Endometrial microvascular endothelial cells (primary cell): ENCODE results near the gene CAMTA2. TPM values are rescaled to one million over a fixed set of nuclear protein-coding genes. Genes with fewer than 3 reads are reported as not detected.

Experiments
- in situ Hi-C: cut with HindIII; loops from 2 replicates; pipeline ENCODE4 v1.10.0; 2017; ENCODE audit warnings: low sequenced_read_pairs, low pct_unique_long_range_greater_than_20kb; ENCODE audit errors: inconsistent ontology term
- total RNA-seq: library from RNA; depleted of rRNA; stranded (reverse); fragments of >200 nt; gene quantifications from one replicate; pipeline ENCODE4 v1.2.3, GENCODE V29; 2015; ENCODE audit errors: inconsistent ontology term

The CAMTA2 gene
- total RNA-seq, 1 donor from 2014 or later: 17.6 TPM

DNA sequence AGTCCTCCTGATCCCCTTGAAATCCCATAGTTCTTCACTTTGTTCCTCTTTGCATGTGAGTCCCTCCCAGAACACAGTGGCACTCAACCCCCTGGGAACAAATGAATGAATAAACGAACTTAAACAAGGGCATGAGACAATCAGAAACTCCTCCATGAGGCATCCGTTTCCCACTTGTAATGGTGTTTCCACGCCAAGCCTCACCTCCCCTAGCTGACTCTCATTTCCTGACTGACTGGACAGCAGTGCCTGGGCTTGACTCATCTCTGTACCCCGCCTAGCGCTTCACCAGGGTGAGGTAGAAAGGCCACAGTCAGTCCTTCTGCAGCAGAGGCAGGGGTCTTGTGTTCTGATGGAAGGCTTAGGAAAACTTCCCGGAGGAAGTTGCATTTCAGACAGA lies 24.5 kb upstream of the CAMTA2 start:
- in situ Hi-C loops: no loop called here

DNA sequence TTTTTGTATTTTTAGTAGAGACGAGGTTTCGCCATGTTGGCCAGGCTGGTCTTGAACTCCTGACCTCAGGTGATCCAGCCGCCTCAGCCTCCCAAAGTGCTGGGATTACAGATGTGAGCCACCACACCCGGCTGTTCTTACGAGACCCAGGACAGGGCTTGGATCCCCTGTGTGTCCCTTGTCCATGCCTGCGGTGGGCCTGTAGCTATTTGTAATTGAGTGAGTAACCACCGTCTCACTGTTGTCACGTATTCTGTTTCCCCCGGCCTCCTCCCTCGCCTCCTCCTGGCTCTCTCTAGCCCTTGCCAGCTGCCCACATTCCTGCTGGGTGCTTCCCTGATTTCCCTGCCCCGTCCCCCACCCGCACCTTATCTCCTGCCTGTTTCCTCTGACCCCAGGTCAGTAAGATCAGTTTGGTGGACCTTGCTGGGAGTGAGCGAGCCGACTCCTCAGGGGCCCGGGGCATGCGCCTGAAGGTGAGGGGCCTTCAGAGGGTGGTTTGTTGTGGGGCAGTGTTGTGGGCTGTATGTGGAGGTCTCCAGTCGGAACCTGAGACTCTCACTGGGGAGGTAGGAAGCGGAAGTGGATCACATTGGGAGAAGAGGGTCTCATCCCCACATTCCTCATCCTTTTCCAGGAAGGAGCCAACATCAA lies 15.9 kb upstream of the CAMTA2 start:
- in situ Hi-C loops: no loop called here

DNA sequence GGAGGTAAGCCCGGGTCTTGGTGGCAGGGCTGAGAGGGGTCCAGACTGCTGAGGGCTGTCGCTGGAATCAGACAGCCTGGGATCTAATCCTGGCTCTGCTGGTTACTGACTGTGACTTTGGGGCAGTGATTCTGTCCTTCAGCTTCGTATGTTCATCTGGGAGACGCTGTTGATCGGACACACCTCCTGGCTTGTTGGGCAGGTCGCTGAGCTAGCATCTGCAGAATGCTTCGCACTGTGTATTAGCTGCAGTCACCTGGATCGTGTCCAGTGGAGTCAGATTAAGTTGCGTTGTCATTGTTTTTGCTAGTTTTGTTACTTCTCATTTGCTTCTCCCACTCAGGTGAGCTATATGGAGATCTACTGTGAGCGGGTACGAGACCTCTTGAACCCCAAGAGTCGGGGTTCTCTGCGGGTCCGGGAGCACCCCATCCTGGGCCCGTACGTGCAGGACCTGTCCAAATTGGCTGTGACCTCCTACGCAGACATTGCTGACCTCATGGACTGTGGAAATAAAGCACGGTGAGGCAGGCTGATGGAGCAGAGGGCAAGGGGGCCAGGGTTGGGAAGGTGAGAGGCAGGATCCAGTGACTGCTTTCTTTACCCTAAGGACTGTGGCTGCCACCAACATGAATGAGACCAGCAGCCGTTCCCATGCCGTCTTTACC lies 14.8 kb upstream of the CAMTA2 start:
- in situ Hi-C loops: no loop called here

DNA sequence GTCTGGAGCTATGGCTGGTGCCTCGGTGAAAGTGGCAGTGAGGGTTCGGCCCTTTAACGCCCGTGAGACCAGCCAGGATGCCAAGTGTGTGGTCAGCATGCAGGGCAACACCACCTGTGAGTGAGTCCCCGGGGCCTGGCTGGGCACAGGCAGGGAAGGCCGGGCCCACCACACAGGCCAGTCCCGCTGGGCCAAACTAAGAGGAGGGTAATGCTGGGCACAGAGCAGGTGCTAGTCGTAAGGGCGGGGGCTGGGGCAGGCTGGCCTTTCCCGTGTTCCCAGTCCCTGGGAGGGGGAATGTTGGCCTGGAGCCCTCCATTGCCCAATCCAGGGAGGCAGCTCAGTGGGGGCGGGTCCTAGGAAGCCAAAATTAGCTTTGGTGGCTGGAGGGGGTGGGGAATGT lies 12.8 kb upstream of the CAMTA2 start:
- in situ Hi-C loops: no loop called here

DNA sequence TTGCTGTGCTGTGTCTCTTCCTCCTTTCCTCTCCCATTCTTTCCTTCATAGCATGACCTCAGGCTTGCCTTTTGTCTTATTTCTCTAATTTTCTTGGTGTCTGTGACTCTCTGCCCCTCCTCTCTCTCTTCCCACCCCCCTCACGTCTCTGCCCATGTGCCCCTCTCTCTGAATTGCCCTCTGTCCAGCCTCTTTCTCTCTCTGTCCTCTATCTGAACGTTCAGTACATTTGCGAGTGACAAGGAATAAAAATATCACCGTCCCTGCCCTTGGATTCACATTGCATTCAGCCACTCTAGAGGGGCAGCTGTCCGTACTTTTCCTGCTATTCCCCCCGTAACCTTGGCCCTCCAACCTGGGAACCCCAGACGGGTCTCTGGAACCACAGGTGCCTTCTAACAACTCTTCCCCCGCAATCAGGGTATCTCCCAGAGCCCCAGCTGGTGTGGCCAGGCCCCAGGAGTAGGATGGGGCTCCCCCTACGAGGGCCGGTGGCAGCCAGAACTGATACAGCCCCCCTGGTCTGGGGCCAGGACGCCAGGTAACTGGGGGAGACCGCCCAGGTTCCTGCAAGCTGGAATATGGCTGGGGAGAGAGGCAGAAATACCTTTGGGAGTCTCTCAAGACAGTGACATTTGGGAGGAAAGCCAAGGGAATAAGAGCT lies 12.1 kb upstream of the CAMTA2 start:
- in situ Hi-C loops: no loop called here

DNA sequence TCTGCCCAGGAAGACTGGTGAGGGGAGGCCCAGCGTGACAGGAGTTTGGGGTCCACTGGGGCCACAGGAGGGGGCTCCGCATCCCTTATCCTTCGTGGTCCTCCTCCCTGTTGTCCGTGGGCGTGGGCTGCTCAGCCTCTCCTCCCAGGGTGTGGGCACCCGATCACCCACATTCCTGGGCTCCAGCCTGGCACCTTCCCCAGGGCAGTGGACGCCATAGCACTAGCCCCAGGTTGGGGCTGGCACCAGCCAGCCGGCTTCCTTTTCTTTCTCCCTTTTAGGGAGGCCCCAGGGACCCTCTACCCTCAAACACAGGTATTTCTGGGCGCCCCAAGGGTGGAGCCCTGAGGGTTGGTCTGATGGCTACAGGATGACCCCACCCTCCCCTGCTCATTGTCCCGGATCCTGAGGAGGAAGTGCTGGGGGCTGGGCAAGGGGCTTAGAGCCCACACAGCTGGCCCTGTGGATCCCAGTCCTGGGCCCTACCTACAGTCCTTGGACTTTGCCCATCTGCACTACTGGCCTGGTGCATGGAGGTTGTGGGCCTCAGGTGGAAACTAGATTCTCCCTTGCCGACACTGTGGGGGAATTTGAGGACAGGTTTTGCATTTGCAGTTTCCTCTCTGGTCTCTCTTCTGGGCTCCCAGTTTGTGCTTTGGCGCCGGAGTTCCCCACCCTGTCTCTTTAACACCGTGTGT lies 11.4 kb upstream of the CAMTA2 start:
- in situ Hi-C loops: no loop called here

DNA sequence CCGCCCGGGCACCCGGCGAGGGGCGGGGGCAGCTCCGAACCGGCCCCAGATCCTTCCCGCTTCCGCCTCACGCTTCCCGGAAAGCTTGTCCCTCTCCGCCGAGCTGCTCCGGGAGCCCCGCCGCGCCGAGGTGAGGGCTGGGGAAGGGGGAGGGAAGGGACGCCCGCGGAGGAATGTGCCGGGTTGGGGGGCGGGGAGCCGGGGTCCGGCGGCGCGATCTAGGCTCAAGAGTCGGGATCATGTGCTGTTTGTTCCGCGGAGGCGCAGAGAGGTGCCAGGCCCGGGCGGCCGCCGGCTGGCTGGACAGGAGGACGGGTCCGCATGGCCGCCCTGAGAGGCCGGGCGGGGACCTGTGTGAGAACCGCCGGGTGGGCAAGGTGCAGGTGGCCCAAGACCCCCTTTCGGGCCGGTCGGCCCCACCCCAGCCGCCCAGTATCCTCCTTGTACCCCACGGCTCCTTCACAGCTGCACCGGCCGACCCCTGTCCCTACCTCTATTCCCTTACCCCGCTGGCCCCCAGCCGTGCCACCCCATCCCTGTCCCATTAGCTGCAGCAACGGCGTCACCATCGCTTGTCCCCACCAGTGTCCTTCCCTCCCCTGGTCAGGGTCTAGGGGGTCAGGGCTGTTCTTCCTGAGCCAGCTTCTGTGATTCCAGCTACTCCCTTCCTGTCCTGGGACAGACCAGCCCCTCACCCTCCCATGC lies 10.7 kb upstream of the CAMTA2 start:
- in situ Hi-C loops: no loop called here

DNA sequence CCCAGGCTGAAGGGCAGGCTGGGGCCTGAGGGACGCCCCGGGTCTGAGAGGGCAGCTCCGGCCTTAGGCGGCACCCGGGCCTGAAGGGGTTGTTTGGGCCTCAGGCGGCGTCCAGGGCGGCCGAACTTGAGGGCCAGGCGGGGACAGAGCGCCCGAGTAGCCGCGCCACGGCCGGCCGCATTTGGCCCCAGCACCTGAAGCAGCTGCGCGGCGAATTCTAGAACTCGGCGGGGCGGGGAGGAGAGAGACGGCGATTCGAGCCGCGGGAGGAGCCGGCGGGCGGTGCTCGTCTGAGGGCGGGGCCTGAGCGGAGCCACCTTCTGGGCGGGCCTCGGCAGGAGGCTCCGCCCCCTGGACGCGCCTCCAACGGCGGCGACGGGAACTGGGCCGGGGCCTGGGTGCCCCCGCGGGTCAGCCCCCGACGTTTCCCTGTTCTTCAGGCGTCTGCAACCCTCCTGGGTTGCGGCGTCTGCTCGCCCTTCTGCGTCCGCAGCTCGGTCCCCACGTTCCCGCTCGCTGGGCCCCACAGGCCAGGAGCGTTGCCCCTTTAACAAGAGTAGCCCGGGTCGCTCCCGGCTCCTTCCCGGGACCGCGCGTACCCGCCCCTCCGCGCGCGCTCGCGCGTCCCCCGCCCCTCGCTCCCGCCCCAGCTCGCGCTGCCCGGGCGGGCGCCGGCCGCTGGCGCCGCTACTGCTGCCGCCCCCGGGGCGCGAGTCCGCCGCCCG lies 10.0 kb upstream of the CAMTA2 start, which contains the start of the genes INCA1 and KIF1C:
Gene INCA1, minus strand, starts transcription at position 221 of the 725 bp plus-strand sequence. CDS start 3,085 bp downstream, outside the sequence.
Gene KIF1C, plus strand, starts transcription at position 649 of the 725 bp plus-strand sequence. CDS start 2,297 bp downstream, outside the sequence.
- in situ Hi-C loops: no loop called here

DNA sequence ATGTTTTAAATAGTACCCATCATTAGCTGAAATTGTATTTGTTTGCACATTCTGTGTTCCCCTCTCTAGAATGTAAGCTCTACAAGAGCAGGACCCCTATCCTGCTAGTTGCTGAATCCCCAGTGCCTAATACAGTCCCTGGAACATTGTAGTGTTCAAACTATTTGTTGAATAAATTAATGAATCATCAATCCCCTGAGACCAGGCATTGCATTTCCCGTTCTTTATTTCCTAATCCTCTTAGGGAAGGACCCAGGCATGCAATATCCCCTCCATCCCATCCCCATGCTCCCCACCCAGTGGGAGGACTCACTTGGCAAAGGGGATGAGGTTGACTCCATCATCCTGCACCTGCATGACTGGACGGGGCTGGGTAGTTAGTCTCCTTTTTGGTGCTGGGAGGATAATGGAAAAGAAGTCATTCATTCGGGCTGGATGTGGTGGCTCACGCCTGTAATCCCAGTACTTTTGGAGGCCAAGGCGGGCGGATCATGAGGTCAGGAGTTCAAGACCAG lies 6.7 kb upstream of the CAMTA2 start:
- in situ Hi-C loops: no loop called here

DNA sequence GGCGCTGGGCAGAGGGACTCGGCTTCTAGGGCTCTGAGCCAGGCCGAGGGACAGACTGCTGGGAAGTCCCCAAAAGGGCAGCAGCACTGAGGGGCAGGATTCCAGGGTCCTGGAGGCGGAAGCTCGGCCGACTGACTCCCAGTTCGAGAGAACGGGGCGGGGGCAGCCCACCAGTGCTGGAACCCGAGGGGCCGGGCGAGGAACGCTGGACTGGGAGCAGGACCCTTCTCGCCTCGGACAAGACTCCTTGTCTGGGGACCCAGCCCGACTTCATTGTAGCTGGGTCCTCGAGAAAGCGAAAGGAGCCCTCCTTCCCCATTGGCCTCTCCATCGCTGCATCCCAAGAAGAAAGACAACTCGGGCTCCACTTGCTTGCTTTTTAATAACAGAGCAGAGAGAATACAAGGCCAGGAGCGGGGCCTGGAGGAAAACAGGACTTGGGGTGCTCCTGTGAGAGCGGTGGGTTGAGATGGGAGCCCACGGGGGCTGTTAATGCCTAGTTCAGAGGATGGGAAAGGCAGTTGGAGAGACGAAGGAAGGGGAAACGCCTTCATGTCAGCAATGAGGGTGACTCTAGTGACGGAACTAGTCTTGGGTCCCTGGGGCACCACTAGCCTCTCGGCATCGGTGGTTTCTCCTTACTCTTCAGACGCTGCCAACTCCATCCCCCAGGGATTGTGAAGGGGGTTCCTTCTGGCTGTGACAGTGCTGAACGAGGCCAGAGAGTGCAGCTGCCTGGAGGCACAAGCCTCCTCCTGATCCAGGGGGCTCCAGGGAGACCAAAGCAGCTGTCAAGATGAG lies 492 bp upstream of the CAMTA2 start:
- in situ Hi-C loops: no loop called here

DNA sequence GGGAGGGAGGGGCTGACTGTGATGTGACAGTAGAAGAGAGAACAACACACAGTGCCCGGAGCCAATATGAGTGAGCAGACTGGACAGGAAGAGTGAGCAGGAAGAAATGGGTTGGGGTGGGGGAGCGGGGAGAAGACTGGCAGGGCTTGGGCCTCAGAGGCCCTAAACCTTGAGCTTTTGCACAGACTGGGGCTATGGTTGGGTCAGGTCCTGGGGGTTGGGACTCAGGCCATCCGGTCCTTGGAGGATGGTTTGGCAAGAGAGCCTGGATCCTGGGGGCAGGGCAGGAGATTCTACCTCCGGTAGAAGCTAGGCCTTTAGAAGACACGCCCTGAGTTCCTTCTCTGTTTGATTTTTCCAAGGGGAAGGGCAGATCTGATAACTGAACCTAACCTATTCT lies 1.1 kb downstream of the CAMTA2 start:
- in situ Hi-C loops: no loop called here

DNA sequence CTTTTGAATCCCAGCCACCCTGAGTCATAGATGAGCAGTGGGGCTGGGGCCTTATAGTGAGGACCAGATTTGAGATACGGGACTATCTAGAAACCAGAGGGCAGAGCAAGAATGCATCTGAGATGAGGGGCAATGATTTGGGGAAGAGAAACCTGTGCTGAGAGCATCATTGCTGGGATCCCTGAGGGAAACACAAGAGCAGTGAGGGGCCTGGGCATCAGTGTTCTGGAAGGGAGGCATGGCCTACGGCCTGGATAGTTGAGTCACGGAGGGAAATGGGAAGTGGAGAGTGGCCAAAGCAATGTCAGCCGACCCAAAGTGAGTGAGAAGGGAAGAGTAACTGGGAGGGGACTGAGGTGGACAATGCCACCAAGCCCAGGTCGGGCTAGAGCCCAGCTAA lies 5.2 kb downstream of the CAMTA2 start:
- in situ Hi-C loops: no loop called here

DNA sequence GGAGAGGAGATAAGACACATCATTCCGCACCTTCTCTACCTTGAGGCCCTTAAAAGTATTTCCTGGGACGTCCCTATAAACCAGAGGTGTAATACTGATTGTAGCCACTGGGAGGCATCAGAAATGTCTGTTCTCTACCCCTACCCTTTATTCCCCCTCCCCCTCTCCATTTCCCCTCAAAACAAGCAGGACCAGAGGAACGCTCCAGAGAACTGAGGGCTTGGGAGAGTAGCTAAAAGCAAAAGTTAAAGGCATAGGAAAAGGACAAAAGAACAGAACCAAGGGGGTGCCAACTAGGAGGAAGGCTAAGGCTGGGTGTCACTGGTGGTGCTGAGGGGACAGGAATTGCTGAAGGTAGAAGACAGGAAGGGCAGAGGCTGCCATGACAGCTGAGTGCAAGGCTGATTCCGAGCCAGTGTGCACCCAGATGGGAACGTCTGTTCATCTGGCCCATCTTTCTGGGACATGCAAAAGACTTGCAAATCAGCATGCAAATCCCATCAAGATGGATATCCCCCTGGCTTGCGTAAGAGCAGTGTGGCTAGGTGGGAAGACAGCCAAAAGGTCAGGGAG lies 6.7 kb downstream of the CAMTA2 start:
- in situ Hi-C loops: no loop called here

DNA sequence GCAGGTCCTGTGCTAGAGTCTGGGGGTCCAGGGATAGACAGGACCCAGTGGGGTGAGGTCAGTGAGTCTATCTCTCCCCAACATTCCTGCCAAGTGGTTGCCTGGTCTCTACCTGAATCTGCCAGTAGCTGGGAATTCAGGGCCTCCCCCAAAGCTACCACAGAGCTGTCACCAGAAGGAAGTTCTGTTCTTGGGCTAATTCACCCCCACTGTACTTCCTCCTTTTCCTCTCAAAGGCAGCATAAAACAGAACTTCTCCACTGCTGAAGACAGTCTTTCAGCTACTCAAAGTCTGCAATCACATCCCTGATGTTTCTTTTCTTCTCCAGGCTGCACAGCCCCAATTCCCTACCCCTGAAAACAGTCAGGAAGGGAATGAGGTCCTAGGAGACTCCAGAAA lies 8.7 kb downstream of the CAMTA2 start:
- in situ Hi-C loops: no loop called here

DNA sequence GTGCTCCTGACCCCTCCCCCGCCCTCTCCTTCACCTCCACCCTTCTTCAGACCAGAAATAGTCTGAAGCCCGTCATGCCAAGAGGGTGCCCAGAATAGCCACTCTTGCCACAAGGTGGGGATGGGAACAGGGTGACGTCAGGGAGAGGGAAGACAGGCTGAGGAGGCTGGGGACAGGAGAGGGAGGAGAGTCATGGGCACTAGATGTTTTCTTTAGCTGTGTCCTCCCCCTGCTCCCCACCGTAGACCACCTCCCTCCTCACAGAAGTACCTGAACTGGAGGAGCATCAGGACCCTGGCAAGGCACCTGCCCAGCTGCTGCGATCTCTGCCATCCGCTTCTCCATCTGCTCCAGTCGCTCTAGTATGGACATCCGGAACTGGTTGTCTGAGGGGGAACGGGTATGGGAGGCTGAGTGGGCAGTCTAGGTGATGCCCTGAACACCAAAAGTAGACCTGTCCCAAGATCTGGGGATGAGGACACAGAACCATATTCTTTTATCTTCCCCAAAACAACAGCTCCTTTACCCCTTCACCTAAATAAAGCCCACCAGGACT lies 13.3 kb downstream of the CAMTA2 start:
- in situ Hi-C loops: no loop called here

DNA sequence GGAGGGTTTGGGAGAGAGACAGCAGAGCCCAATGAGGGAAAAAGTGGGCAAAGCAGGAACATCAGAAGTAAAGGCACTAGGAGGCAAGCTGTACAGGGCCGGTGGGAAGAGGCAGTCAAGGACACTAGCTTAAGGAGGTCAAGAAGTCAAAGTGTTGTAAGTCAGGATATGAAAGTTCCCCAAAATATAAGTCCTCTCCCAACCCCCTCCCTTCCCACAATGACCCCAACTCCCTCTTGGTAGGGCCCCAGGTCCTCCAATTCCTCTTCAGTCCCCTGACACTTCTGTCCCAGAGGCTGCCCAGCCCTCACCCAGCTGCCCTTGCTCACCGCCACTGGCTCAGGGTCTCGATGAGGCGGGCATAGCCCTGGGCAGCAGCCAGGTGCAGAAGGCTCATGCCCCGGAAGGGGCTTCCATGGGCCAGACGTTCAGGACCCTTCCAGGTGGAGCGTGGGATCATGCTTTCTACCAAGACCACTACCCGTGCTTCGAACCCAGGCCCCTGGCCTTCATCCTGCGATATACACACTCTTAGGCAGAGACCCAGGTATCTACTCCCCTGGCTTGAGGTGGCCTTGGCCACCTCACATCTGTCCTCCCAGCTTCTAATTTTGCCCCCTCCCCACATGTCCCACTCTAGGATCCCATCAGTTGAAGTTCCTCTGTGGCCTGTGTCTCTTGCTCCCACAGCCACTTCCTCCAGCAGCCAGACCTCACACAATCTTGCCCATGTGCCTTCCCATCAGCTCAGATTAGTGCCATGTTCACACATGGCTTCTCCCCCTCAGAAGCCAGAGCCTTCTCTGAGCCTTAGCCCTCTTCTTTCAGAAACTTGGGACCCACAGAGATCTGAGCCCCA lies 14.0 kb downstream of the CAMTA2 start:
- in situ Hi-C loops: no loop called here
